Measurements from ENCODE around the gene NOS3.

The NOS3 gene

DNA sequence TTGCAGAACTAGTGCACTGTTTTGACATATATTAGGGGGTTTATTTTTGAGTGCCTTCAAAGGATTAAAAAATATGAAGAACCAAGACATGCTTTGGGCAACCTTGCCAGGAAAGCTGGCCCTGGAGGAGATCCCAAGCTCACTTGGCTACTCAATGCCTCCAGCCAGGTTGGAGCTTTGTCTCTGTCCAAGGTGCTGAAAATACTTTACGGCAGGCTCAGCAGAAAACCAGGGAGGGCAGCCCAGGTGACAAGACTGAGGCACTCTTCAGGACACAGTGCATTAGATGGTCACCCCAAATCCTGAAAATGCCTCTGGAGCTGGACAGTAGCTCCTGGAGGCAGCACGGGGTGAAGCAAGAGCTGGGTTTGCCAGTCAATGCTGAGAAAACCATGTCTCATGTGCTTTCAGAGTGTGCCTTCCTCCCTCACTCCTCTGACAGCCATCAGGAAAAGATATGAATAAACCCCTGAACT is 6.9 kb upstream of the NOS3 start:
- TF ChIP-seq, protein P1, sequence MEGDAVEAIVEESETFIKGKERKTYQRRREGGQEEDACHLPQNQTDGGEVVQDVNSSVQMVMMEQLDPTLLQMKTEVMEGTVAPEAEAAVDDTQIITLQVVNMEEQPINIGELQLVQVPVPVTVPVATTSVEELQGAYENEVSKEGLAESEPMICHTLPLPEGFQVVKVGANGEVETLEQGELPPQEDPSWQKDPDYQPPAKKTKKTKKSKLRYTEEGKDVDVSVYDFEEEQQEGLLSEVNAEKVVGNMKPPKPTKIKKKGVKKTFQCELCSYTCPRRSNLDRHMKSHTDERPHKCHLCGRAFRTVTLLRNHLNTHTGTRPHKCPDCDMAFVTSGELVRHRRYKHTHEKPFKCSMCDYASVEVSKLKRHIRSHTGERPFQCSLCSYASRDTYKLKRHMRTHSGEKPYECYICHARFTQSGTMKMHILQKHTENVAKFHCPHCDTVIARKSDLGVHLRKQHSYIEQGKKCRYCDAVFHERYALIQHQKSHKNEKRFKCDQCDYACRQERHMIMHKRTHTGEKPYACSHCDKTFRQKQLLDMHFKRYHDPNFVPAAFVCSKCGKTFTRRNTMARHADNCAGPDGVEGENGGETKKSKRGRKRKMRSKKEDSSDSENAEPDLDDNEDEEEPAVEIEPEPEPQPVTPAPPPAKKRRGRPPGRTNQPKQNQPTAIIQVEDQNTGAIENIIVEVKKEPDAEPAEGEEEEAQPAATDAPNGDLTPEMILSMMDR (IDR thresholded peaks at IDR 0.05; ENCODE audit: insufficient read depth, missing control alignments): no peak
- no peak for DNase-seq (ENCODE audit: insufficient read length, low spot score)
- FAIRE-seq: no peak

DNA sequence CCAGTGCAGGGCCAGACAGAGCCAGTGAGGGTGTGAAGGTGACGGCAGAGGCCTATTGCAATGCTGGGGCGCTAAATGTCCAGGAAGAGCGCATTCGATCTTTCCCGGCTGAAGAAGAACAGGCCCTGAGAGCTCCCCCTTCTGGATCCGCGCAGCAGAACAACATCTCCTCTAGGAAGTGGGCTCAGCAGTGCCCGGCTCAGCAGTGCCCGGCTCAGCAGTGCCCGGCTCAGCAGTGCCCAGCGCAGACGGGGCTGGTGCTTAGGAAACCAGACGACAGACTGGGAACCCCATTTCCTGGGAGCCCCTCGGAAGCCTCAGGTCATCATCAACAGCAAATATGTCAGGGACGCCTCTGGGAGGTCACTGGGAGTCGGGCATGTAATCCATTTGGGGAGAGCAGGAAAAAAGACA is 4.7 kb upstream of the NOS3 start:
- FAIRE-seq (no peak), DNase-seq (ENCODE audit: insufficient read length, low spot score) (no peak)
- TF ChIP-seq, protein P1 (IDR thresholded peaks at IDR 0.05; ENCODE audit: insufficient read depth, missing control alignments): peak; percentile 80

DNA sequence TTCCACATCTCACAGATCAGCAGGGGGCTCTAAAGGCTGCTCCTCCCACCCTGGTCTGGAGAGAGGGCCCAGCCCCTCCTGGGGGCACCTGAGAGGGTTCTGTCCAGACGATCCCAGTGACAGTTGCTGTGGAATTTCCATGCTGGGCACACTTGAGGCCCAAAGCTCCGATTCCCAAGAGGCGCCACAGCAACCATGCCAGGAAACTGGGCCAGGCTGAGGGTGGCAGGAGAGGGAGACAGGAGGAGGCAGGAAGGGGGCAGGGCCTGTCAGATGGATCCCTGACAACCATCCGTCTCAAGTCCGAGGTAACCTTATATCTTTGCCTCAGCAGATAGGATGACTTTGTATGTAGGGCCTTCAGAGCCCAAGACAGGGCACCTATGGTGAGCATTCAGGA is 4.3 kb upstream of the NOS3 start:
- no peak for DNase-seq (ENCODE audit: insufficient read length, low spot score)
- TF ChIP-seq, protein P1 (IDR thresholded peaks at IDR 0.05; ENCODE audit: insufficient read depth, missing control alignments): no peak
- no peak for FAIRE-seq

DNA sequence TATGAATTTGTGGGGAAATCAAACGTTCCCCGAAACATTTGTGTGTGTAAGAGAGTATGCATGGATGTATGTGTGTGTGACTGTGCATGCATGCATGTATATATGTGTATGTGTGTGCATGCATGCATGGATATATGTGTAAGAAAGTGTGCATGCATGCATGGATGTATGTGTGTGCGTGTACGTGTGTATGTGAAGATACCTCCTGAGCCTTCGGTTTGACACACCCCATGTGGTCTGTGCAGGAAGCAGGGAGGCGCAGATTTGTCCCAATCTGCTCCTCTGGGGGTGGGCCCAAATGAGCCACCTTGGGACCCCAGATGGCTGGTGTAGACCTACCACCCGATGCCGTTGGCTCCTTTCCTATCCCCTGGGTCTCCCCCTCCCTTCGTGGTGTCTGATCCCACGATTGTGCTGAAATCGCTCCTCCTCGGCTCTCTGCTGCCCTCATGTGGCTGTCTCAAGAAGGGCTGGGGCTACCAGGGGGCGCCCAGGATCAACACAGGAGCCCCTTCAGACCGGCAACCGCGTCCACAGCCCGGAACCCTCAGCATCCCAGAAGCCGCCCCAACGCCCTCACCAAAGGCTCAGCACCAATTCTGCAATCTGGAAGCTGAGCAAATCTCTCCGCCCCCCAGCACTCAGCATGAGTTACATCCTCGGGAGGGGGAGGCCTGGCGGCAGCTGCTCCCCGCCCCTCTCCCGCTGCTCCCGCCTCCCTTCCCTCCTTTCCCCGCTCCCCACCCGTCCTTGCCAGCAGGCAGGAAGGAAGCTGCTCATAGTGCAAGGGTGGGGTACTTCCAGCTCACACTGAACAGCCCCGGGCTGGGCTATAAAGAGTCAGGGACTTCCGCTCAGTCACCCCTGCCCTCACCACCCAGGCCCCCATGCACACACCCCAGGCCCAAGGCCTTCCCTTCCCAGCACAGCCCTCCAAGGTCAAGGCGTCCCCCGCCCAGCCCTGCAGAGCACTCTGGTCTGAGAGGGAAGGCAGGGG is 2.3 kb upstream of the NOS3 start:
- TF ChIP-seq, protein P1 (IDR thresholded peaks at IDR 0.05; ENCODE audit: insufficient read depth, missing control alignments): peak; percentile 94
- DNase-seq (ENCODE audit: insufficient read length, low spot score) (peak; percentile 98), FAIRE-seq (no peak)

DNA sequence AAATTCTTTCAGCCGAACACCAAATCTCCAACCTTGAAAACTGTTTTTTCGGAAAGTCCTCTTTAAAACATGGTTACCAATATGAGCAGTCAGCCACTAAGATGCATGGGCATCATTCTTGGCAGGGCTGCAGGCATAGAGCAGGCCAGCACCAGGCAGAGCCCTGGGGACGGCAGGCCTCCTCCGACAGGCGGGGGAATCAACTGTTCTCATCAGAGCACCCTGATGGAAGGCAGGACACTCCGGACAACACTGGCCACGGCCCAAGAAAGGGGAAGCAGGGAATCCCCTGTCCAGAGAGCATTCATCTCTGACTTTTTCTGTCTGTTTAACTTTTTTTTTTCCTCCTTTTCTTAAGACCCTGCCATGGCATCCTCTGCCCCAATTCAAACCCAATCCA is 1.4 kb upstream of the NOS3 start:
- FAIRE-seq (no peak), DNase-seq (ENCODE audit: insufficient read length, low spot score) (no peak)
- TF ChIP-seq, protein P1 (IDR thresholded peaks at IDR 0.05; ENCODE audit: insufficient read depth, missing control alignments): no peak

DNA sequence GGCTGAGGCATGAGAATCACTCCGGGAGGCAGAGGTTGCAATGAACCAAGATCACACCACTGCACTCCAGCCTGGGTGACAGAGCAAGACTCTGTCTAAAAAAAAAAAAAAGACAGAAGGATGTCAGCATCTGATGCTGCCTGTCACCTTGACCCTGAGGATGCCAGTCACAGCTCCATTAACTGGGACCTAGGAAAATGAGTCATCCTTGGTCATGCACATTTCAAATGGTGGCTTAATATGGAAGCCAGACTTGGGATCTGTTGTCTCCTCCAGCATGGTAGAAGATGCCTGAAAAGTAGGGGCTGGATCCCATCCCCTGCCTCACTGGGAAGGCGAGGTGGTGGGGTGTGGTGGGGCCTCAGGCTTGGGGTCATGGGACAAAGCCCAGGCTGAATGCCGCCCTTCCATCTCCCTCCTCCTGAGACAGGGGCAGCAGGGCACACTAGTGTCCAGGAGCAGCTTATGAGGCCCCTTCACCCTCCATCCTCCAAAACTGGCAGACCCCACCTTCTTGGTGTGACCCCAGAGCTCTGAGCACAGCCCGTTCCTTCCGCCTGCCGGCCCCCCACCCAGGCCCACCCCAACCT is 1.3 kb downstream of the NOS3 start:
- FAIRE-seq (no peak), DNase-seq (ENCODE audit: insufficient read length, low spot score) (no peak)
- TF ChIP-seq, protein P1 (IDR thresholded peaks at IDR 0.05; ENCODE audit: insufficient read depth, missing control alignments): no peak
